Measurements from ENCODE around the gene STAB2. TPM values are rescaled to one million over a fixed set of nuclear protein-coding genes. Genes with fewer than 3 reads are reported as not detected.
A peak's percentile ranks its signal among the peaks of the same experiment; 100 is the strongest.

STAB2 gene
- total and polyA plus RNA-seq, 2 of the 8 experiments (the other 6 are each of a cell fraction or from before 2014, with no cell fraction given): not detected

DNA sequence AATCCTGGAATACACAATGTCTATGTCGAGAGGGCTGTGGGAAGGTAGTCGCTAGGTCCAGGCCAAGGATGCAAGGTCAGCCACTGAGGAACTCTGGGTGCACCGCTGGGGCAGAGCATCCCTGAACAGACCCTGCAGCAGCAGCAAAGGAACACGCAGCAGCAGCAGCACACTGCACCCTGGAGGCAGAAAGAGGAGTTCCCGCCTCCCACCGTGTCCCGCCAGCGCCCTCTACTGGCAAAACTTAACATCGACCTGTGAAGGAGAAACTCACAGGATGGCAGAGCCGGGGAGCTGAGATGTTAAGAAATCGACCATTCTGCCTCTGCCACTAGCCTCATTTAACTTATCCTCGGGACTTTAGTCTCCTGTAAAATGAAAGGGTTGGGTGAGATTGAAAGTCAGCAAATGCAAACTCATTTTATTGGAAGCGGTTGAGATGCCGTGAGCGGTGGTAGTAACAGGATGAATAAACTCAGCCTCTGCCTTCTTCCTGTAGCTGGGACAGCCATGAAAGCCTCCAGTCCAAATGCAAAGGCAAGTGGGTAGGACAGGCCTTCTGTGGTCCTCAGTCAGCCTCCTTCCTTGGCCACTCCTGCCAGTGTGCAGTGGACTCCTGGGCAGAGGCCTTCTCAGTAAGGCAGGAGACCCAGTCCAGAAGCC is 45.6 kb downstream of the STAB2 start (continued):
- TF ChIP-seq, protein P1, sequence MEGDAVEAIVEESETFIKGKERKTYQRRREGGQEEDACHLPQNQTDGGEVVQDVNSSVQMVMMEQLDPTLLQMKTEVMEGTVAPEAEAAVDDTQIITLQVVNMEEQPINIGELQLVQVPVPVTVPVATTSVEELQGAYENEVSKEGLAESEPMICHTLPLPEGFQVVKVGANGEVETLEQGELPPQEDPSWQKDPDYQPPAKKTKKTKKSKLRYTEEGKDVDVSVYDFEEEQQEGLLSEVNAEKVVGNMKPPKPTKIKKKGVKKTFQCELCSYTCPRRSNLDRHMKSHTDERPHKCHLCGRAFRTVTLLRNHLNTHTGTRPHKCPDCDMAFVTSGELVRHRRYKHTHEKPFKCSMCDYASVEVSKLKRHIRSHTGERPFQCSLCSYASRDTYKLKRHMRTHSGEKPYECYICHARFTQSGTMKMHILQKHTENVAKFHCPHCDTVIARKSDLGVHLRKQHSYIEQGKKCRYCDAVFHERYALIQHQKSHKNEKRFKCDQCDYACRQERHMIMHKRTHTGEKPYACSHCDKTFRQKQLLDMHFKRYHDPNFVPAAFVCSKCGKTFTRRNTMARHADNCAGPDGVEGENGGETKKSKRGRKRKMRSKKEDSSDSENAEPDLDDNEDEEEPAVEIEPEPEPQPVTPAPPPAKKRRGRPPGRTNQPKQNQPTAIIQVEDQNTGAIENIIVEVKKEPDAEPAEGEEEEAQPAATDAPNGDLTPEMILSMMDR (IDR thresholded peaks at IDR 0.05; ENCODE audit: control extremely low read depth in 1 of 3, insufficient read depth in 1 of 3, low read depth in 1 of 3, low read length in 3 of 3): peak; percentile 100
- TF ChIP-seq, protein P2, sequence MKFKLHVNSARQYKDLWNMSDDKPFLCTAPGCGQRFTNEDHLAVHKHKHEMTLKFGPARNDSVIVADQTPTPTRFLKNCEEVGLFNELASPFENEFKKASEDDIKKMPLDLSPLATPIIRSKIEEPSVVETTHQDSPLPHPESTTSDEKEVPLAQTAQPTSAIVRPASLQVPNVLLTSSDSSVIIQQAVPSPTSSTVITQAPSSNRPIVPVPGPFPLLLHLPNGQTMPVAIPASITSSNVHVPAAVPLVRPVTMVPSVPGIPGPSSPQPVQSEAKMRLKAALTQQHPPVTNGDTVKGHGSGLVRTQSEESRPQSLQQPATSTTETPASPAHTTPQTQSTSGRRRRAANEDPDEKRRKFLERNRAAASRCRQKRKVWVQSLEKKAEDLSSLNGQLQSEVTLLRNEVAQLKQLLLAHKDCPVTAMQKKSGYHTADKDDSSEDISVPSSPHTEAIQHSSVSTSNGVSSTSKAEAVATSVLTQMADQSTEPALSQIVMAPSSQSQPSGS (IDR thresholded peaks at IDR 0.05; ENCODE audit: low read length): no peak
- TF ChIP-seq NRF1 (IDR thresholded peaks at IDR 0.05; ENCODE audit: low read depth, low read length): no peak
- no peak for TF ChIP-seq RNF2 (IDR thresholded peaks at IDR 0.05; ENCODE audit: borderline replicate concordance, low read depth, low read length, missing control alignments, poor library complexity, severe bottlenecking)
- TF ChIP-seq YY1 (IDR thresholded peaks at IDR 0.05; ENCODE audit: low read depth, low read length): 0 out of 2 replicates have a peak, but pooled peaks have one; percentile 12
- no peak for TF ChIP-seq EZH2 (IDR thresholded peaks at IDR 0.05; ENCODE audit: low read depth, low read length, severe bottlenecking)
- TF ChIP-seq MAFK (IDR thresholded peaks at IDR 0.05; ENCODE audit: low read depth, low read length): no peak
- TF ChIP-seq, protein P3, sequence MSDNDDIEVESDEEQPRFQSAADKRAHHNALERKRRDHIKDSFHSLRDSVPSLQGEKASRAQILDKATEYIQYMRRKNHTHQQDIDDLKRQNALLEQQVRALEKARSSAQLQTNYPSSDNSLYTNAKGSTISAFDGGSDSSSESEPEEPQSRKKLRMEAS (IDR thresholded peaks at IDR 0.05): peak; percentile 67
- TF ChIP-seq KDM4A (IDR thresholded peaks at IDR 0.05; ENCODE audit: low read depth, low read length, severe bottlenecking): no peak
- TF ChIP-seq NANOG (IDR thresholded peaks at IDR 0.05; ENCODE audit: insufficient read depth, low read depth, low read length, poor library complexity, severe bottlenecking): no peak
- TF ChIP-seq JUND (IDR thresholded peaks at IDR 0.05; ENCODE audit: low read length): peak; percentile 60; the same call in 1 of the 2 replicates
- no peak for TF ChIP-seq BRCA1 (IDR thresholded peaks at IDR 0.05; ENCODE audit: low read depth, low read length)
- no peak for TF ChIP-seq ASH2L (IDR thresholded peaks at IDR 0.05; ENCODE audit: low read length)
